ENCODE measurements around the gene TNFRSF25. TPM values are rescaled to one million over a fixed set of nuclear protein-coding genes. Genes with fewer than 3 reads are reported as not detected.

The TNFRSF25 gene
- total and polyA plus RNA-seq, 9 of the 15 experiments (the other 6 are each of a cell fraction or from before 2014, with no cell fraction given) = 0.24 to 0.49 TPM; not detected in 7

DNA sequence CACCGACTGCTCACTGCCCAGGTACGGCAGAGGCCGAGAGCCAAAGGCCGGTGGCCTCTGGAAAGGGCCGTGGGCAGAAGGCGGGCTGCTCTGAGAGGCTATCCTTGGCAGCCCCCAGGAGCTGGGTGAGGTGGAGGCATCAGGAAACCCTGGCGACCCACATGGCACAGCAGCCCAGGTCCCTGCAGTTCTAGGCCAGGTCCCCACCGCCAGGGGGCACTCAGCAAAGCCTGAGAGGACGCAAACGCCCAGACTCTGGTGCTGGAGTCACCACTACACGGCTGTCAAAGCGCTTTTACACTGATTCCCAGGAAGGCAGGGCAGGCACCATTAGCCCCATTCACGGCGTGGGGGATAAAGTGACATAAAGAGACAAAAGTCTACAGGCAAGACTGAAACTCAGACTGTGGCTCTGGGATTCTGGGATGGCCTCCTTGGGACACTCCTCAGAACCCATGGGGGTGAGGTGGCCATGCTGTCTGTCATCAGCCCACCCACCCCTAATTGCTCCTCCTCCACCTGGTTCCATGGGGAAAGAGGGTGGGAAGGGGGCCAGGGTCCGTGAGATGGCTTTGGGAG, 20.5 kb upstream of the TNFRSF25 start (continued):
- TF ChIP-seq CUX1 (CRISPR knock-in tag; IDR thresholded peaks at IDR 0.05) (no peak), GABPB2 (CRISPR knock-in tag; conservative IDR thresholded peaks at IDR 0.05) (no peak), ZBTB7A (IDR thresholded peaks at IDR 0.05; ENCODE audit: borderline replicate concordance, control insufficient read depth, low read depth, low read length) (peak; percentile 70; the same call in 1 of the 2 replicates), HLTF (IDR thresholded peaks at IDR 0.05) (0 out of 2 replicates have a peak, but pooled peaks have one; percentile 49), ZNF354B (CRISPR knock-in tag; IDR thresholded peaks at IDR 0.05) (no peak), MYNN (IDR thresholded peaks at IDR 0.05) (peak; percentile 79; the same call in 1 of the 2 replicates), MYNN (CRISPR knock-in tag; IDR thresholded peaks at IDR 0.05) (no peak), RAD21 (CRISPR knock-in tag; conservative IDR thresholded peaks at IDR 0.05 in 1 of 2, IDR thresholded peaks at IDR 0.05 in 1 of 2) (peak; percentile 71 to 89), HIVEP1 (CRISPR knock-in tag; IDR thresholded peaks at IDR 0.05) (0 out of 2 replicates have a peak, but pooled peaks have one; percentile 18), JUND (IDR thresholded peaks at IDR 0.05; ENCODE audit: borderline replicate concordance, low read depth, low read length) (0 out of 2 replicates have a peak, but pooled peaks have one; percentile 41), JUND (tag; IDR thresholded peaks at IDR 0.05; ENCODE audit: borderline replicate concordance, low read depth, low read length) (no peak; the same call in 2 of the 3 replicates), TOE1 (IDR thresholded peaks at IDR 0.05; ENCODE audit: borderline replicate concordance) (0 out of 2 replicates have a peak, but pooled peaks have one; percentile 31), TOE1 (CRISPR knock-in tag; IDR thresholded peaks at IDR 0.05; ENCODE audit: borderline replicate concordance, low read depth) (no peak), HCFC1 (IDR thresholded peaks at IDR 0.05; ENCODE audit: low read depth, low read length) (peak; percentile 26; the same call in 1 of the 2 replicates), ELF2 (CRISPR knock-in tag; IDR thresholded peaks at IDR 0.05) (no peak)
- TF ChIP-seq, protein P1, sequence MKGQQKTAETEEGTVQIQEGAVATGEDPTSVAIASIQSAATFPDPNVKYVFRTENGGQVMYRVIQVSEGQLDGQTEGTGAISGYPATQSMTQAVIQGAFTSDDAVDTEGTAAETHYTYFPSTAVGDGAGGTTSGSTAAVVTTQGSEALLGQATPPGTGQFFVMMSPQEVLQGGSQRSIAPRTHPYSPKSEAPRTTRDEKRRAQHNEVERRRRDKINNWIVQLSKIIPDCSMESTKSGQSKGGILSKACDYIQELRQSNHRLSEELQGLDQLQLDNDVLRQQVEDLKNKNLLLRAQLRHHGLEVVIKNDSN (CRISPR knock-in tag; IDR thresholded peaks at IDR 0.05) = 0 out of 2 replicates have a peak, but pooled peaks have one; percentile 7
- TF ChIP-seq, protein P2, sequence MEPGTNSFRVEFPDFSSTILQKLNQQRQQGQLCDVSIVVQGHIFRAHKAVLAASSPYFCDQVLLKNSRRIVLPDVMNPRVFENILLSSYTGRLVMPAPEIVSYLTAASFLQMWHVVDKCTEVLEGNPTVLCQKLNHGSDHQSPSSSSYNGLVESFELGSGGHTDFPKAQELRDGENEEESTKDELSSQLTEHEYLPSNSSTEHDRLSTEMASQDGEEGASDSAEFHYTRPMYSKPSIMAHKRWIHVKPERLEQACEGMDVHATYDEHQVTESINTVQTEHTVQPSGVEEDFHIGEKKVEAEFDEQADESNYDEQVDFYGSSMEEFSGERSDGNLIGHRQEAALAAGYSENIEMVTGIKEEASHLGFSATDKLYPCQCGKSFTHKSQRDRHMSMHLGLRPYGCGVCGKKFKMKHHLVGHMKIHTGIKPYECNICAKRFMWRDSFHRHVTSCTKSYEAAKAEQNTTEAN (CRISPR knock-in tag; IDR thresholded peaks at IDR 0.05) = no peak
- TF ChIP-seq, protein P3, sequence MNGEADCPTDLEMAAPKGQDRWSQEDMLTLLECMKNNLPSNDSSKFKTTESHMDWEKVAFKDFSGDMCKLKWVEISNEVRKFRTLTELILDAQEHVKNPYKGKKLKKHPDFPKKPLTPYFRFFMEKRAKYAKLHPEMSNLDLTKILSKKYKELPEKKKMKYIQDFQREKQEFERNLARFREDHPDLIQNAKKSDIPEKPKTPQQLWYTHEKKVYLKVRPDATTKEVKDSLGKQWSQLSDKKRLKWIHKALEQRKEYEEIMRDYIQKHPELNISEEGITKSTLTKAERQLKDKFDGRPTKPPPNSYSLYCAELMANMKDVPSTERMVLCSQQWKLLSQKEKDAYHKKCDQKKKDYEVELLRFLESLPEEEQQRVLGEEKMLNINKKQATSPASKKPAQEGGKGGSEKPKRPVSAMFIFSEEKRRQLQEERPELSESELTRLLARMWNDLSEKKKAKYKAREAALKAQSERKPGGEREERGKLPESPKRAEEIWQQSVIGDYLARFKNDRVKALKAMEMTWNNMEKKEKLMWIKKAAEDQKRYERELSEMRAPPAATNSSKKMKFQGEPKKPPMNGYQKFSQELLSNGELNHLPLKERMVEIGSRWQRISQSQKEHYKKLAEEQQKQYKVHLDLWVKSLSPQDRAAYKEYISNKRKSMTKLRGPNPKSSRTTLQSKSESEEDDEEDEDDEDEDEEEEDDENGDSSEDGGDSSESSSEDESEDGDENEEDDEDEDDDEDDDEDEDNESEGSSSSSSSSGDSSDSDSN (IDR thresholded peaks at IDR 0.05; ENCODE audit: borderline replicate concordance in 1 of 2, low read depth in 2 of 2, low read length in 2 of 2) = peak; percentile 67 to 71; a peak in 2 of 4 replicates
